GM12878 (cell line): ENCODE measurements around the gene BLOC1S4. TPM values are rescaled to one million over a fixed set of nuclear protein-coding genes. Genes with fewer than 3 reads are reported as not detected.

Experiments
- ATAC-seq: fragments of 200-7000 bp; cut with Tn5 transposase; 3 replicates; pipeline ENCODE4 v1.9.1; 2020; ENCODE audit warnings: mild to moderate bottlenecking, moderate library complexity
- BruUV-seq: library from RNA; stranded (reverse); fragments of 400-500 nt; replicated peaks from 2 replicates; lab custom pipeline; 2021; lab: Mats Ljungman, UMichigan
- CTCF ChIA-PET: fragments of 300-600 bp; sonication (Branson Sonifier 250); formaldehyde crosslinking; extraction: SDS; loops from one replicate; lab custom pipeline; 2021; ENCODE audit warnings: inconsistent platforms; lab: Yijun Ruan, JAX
- POLR2A ChIA-PET: fragments of 350-600 bp; formaldehyde crosslinking; extraction: SDS; loops from one replicate; lab custom pipeline; 2021; ENCODE audit warnings: inconsistent platforms; lab: Charles Lee
- RAD21 ChIA-PET: fragments of 300-600 bp; sonication (Branson Sonifier 250); formaldehyde crosslinking; loops from one replicate; lab custom pipeline; 2023; ENCODE audit warnings: antibody characterized with exemption; ENCODE audit not compliant: unreplicated experiment; lab: Charles Lee
- SMC1A ChIA-PET: fragments of 300-600 bp; sonication (Branson Sonifier 250); formaldehyde crosslinking; loops from one replicate; lab custom pipeline; 2023; ENCODE audit not compliant: unreplicated experiment, uncharacterized antibody; lab: Charles Lee
- DNase-seq: peaks from one replicate; pipeline ENCODE4 v3.0.0-alpha.2; 2011; ENCODE audit warnings: low read depth, low spot score
- FAIRE-seq: peaks from 3 replicates; lab custom pipeline; 2011; peaks lifted over from hg19 to GRCh38; lab: Jason Lieb, UNC
- H2AFZ ChIP-seq: 2 replicates; pipeline ENCODE4 v1.6.0; 2011; ENCODE audit warnings: low read depth, low read length, control low read depth; ENCODE audit not compliant: control insufficient read depth
- H3K27ac ChIP-seq: 2 replicates; pipeline ENCODE4 v1.5.1; 2011; ENCODE audit warnings: control low read depth; ENCODE audit not compliant: control insufficient read depth, insufficient read depth
- H3K27me3 ChIP-seq, 2 experiments: replicated peaks in 1 of 2; 2 replicates each; pipeline versions ENCODE4 v1.6.0 to v1.6.1; 2011; ENCODE audit warnings: low read length in 1 of 2; ENCODE audit not compliant: control insufficient read depth in 2 of 2, insufficient read depth in 2 of 2
- H3K36me3 ChIP-seq, 2 experiments: 2 replicates each; pipeline ENCODE4 v1.5.1; 2011; ENCODE audit warnings: low read length in 1 of 2; ENCODE audit not compliant: control insufficient read depth in 2 of 2, insufficient read depth in 2 of 2
- H3K4me1 ChIP-seq: 2 replicates; pipeline ENCODE4 v1.6.1; 2011; ENCODE audit warnings: mild to moderate bottlenecking, low read length, moderate library complexity, mixed read lengths; ENCODE audit not compliant: control insufficient read depth, insufficient read depth
- H3K4me2 ChIP-seq: 2 replicates; pipeline ENCODE4 v1.6.0; 2011; ENCODE audit warnings: control low read depth; ENCODE audit not compliant: control insufficient read depth, insufficient read depth
- H3K4me3 ChIP-seq: fragments of 200-600 bp; sonication (generic); 2 replicates; pipeline ENCODE4 v1.5.1; 2016
- H3K79me2 ChIP-seq: 2 replicates; pipeline ENCODE4 v1.6.0; 2011; ENCODE audit warnings: low read length; ENCODE audit not compliant: control insufficient read depth, insufficient read depth
- H3K9ac ChIP-seq: 2 replicates; pipeline ENCODE4 v1.8.0; 2011; ENCODE audit warnings: low read length, control low read depth, mixed read lengths; ENCODE audit not compliant: control insufficient read depth, insufficient read depth
- H3K9me3 ChIP-seq: replicated peaks from 3 replicates; pipeline ENCODE4 v1.5.1; 2011; ENCODE audit warnings: mild to moderate bottlenecking, low read length; ENCODE audit not compliant: control insufficient read depth, insufficient read depth
- H4K20me1 ChIP-seq: 2 replicates; pipeline ENCODE4 v1.6.0; 2011; ENCODE audit not compliant: control insufficient read depth, insufficient read depth
- CBX5 ChIP-seq: sonication (generic); IDR thresholded peaks from 2 replicates; pipeline ENCODE4 v1.6.1; 2016; ENCODE audit warnings: low read depth, moderate library complexity, mild to moderate bottlenecking, inconsistent platforms
- CTCF ChIP-seq, 3 experiments: IDR thresholded peaks in 2 of 3; conservative IDR thresholded peaks in 1 of 3; 2 replicates each; pipeline ENCODE4 v1.5.1; 2011; ENCODE audit warnings: low read depth in 3 of 3, low read length in 3 of 3, mild to moderate bottlenecking in 3 of 3, control low read depth in 2 of 3, moderate library complexity in 2 of 3, inconsistent platforms in 1 of 3, mixed read lengths in 1 of 3; ENCODE audit not compliant: control insufficient read depth in 2 of 3, insufficient read depth in 1 of 3; ENCODE audit errors: extremely low read depth in 1 of 3
- EED ChIP-seq: sonication (generic); IDR thresholded peaks from 2 replicates; pipeline ENCODE4 v1.6.1; 2016; ENCODE audit warnings: antibody characterized with exemption, low read depth
- ELK1 ChIP-seq: IDR thresholded peaks from 2 replicates; pipeline ENCODE4 v1.6.1; 2012; ENCODE audit warnings: low read depth, low read length, improper control_type of control experiment
- ESRRA ChIP-seq: IDR thresholded peaks from 2 replicates; pipeline ENCODE4 v1.6.1; 2012; ENCODE audit warnings: mild to moderate bottlenecking, low read length, improper control_type of control experiment
- GABPA ChIP-seq: IDR thresholded peaks from 2 replicates; pipeline ENCODE4 v1.6.1; 2014; ENCODE audit warnings: antibody characterized with exemption, low read depth, mild to moderate bottlenecking, inconsistent platforms
- IRF5 ChIP-seq: fragments of 450-650 bp; IDR thresholded peaks from 2 replicates; pipeline ENCODE4 v1.6.1; 2017; ENCODE audit warnings: borderline replicate concordance
- PBX3 ChIP-seq: IDR thresholded peaks from 2 replicates; pipeline ENCODE4 v1.6.1; 2011; ENCODE audit warnings: mild to moderate bottlenecking, low read depth, low read length, moderate library complexity; ENCODE audit not compliant: insufficient replicate concordance
- SIN3A ChIP-seq: IDR thresholded peaks from 2 replicates; pipeline ENCODE4 v1.6.1; 2012; ENCODE audit warnings: low read depth, low read length, improper control_type of control experiment
- SRF ChIP-seq, 2 experiments: IDR thresholded peaks; 2 replicates each; pipeline ENCODE4 v1.6.1; 2011; ENCODE audit warnings: low read depth in 2 of 2, low read length in 2 of 2, mild to moderate bottlenecking in 1 of 2, moderate library complexity in 1 of 2
- ZBTB40 ChIP-seq: fragments of 450-650 bp; IDR thresholded peaks from 2 replicates; pipeline ENCODE4 v1.6.1; 2016; ENCODE audit warnings: mild to moderate bottlenecking, moderate library complexity, borderline replicate concordance
- WGBS: methylation state at CpG from one replicate; pipeline ENCODE4 v1.1.6; 2016; ENCODE audit warnings: low lambda C conversion rate; ENCODE audit not compliant: insufficient replicate concordance, insufficient coverage; ENCODE audit errors: missing lambda C conversion rate; 5-methylcytosine and 5-hydroxymethylcytosine counted together
- in situ Hi-C: fragments of 300-500 bp; cut with MboI; formaldehyde crosslinking; loops from 9 replicates; pipeline ENCODE4 v1.14.3; 2018; ENCODE audit warnings: mixed read lengths
- intact Hi-C: fragments of 100-400 bp; cut with micrococcal nuclease; formaldehyde crosslinking; loops from one replicate; pipeline ENCODE4 v1.14.2; 2022; ENCODE audit not compliant: unreplicated experiment
- polyA plus RNA-seq, 11 experiments: library from polyadenylated mRNA; depleted of rRNA in 4 of 11; unstranded in 6 of 11; stranded (reverse) in 5 of 11; fragments of >200 nt; fragmentation: Nextera tagmentation in 4 of 11; fragmentation: Illumina TruSeq in 1 of 11; extraction: Ambion mirVana in 4 of 11; extraction: Trizol in 1 of 11; gene quantifications; 1 replicate in 1 of 11; 2 replicates in 10 of 11; pipeline versions ENCODE4 v1.2.1 to v1.2.3, GENCODE V29; 2011 to 2016; ENCODE audit warnings: inconsistent platforms in 2 of 11, missing spikeins in 2 of 11, low read depth in 1 of 11
- total RNA-seq, 4 experiments: library from RNA; depleted of rRNA in 3 of 4; stranded (reverse); fragments of >200 nt in 3 of 4; fragmentation: Illumina TruSeq in 1 of 4; extraction: Trizol in 1 of 4; gene quantifications; 2 replicates each; pipeline versions ENCODE4 v1.2.1 to v1.2.3, GENCODE V29; 2013 to 2021
- TF ChIP-seq, protein P1 (sequence below): IDR thresholded peaks from 2 replicates; pipeline ENCODE4 v1.6.1; 2011; ENCODE audit warnings: low read depth, mild to moderate bottlenecking, low read length, moderate library complexity, borderline replicate concordance; ENCODE audit errors: extremely low read depth

Gene BLOC1S4
- total and polyA plus RNA-seq, 10 of the 15 experiments (the other 5 are each of a cell fraction or from before 2014, with no cell fraction given): 2.7 to 23.8 (median 9.5) TPM

GRCh38 chr4:6755088-6755753 lies 39.2 kb downstream of the BLOC1S4 start:
- H4K20me1 ChIP-seq: no peaks in the 10 kb centered on the region
- 59% methylated on average over 5 of the region's 5 CpGs for WGBS
- H3K9me3 ChIP-seq: no peaks in the 10 kb centered on the region
- no peaks in the 10 kb centered on the region for H3K79me2 ChIP-seq
- no peak overlapping the region for H3K27ac ChIP-seq
- FAIRE-seq: no peak
- ChIA-PET SMC1A (no interaction called here), CTCF (no interaction called here), POLR2A (no interaction called here), RAD21 (no interaction called here)
- no peak overlapping the region for H2AFZ ChIP-seq
- no peak overlapping the region for H3K4me2 ChIP-seq
- intact Hi-C loops (no loop called here), in situ Hi-C loops (no loop called here)
- DNase-seq: no peak
- no TSS peak for BruUV-seq
- no peaks in the 10 kb centered on the region for H3K36me3 ChIP-seq
- H3K4me1 ChIP-seq: no peaks in the 10 kb centered on the region
- no peak overlapping the region for H3K4me3 ChIP-seq
- H3K9ac ChIP-seq: no peak overlapping the region
- no peak for ATAC-seq
- no peaks in the 10 kb centered on the region; a peak in 2 of 4 replicates for H3K27me3 ChIP-seq
- TF ChIP-seq ELK1: no peak
- no peak for TF ChIP-seq ZBTB40
- TF ChIP-seq, protein P1, sequence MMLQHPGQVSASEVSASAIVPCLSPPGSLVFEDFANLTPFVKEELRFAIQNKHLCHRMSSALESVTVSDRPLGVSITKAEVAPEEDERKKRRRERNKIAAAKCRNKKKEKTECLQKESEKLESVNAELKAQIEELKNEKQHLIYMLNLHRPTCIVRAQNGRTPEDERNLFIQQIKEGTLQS: no peak
- no peak for TF ChIP-seq IRF5
- TF ChIP-seq ESRRA: no peak
- no peak for TF ChIP-seq PBX3
- no peak for TF ChIP-seq SRF (IDR thresholded peaks at IDR 0.05; ENCODE audit: low read depth in 2 of 2, low read length in 2 of 2)
- TF ChIP-seq CBX5: no peak
- TF ChIP-seq CTCF (IDR thresholded peaks at IDR 0.05 in 2 of 3, conservative IDR thresholded peaks at IDR 0.05 in 1 of 3; ENCODE audit: control insufficient read depth in 2 of 3, extremely low read depth in 1 of 3, insufficient read depth in 1 of 3, low read depth in 3 of 3, low read length in 3 of 3): no peak
- TF ChIP-seq EED: no peak
- TF ChIP-seq SIN3A: no peak
- TF ChIP-seq GABPA: no peak
